RWPE1 (cell line): ENCODE results near the gene FAAP20.

ENCODE experiments used
- CTCF ChIA-PET: fragments of 350-600 bp; sonication (Branson Sonifier 250); formaldehyde crosslinking; extraction: SDS; loops from one replicate; lab custom pipeline; 2021; lab: Yijun Ruan, JAX
- POLR2A ChIA-PET: fragments of 400-600 bp; formaldehyde crosslinking; extraction: SDS; loops from one replicate; lab custom pipeline; 2020; ENCODE audit warnings: antibody characterized with exemption; ENCODE audit not compliant: low non-redundant PET; lab: Yijun Ruan, JAX
- DNase-seq: peaks from one replicate; pipeline ENCODE4 v3.0.0; 2012; ENCODE audit warnings: low spot score
- H3K27ac ChIP-seq: fragments of 450-650 bp; 2 replicates; pipeline ENCODE4 v1.5.1; 2017
- CTCF ChIP-seq: fragments of 450-650 bp; conservative IDR thresholded peaks from 2 replicates; pipeline ENCODE4 v1.5.1; 2017; ENCODE audit warnings: low read depth, mild to moderate bottlenecking

FAAP20 gene

GRCh38 chr1:2212532-2213491, 18.2 kb upstream of the FAAP20 start:
- POLR2A ChIA-PET, result interaction anchor here (0.6 kb wide), 1 partner anchor 13 kb away, joined by 3 read pairs; no protein-coding TSS in a partner anchor
- CTCF ChIA-PET, result interaction anchor here (0.5 to 1.6 kb wide), 8 partner anchors 10 to 1514 kb away, joined by 3 to 6 read pairs (median 3); no protein-coding TSS in a partner anchor
- peak overlapping the region; percentile 99 for H3K27ac ChIP-seq
- peak; percentile 86 for DNase-seq
- TF ChIP-seq CTCF, result peak; percentile 52

GRCh38 chr1:2212274-2212531, 17.6 kb upstream of the FAAP20 start:
- no peak for TF ChIP-seq CTCF
- H3K27ac ChIP-seq, result peak overlapping the region; percentile 99
- no peak for DNase-seq
- ChIA-PET CTCF (interaction anchor here (0.7 to 1.6 kb wide), 5 partner anchors 12 to 104 kb away, joined by 3 to 6 read pairs (median 3); no protein-coding TSS in a partner anchor), POLR2A (no interaction called here)

GRCh38 chr1:2210786-2211185, 16.2 kb upstream of the FAAP20 start:
- no peak for TF ChIP-seq CTCF
- no peak for DNase-seq
- peak overlapping the region; percentile 96 for H3K27ac ChIP-seq
- ChIA-PET CTCF (interaction anchor here (0.7 kb wide), 1 partner anchor 16 kb away, joined by 3 read pairs; the partner anchor contains the start of gene FAAP20), POLR2A (no interaction called here)

- ChIA-PET CTCF (no interaction called here), POLR2A (no interaction called here)
- H3K27ac ChIP-seq, result peak overlapping the region; percentile 96
- TF ChIP-seq CTCF, result no peak
- no peak for DNase-seq
Measured at GRCh38 chr1:2210084-2210653, 15.6 kb upstream of the FAAP20 start.

GRCh38 chr1:2209400-2210083, 15.0 kb upstream of the FAAP20 start:
- TF ChIP-seq CTCF, result no peak
- ChIA-PET POLR2A (interaction anchor here (0.6 kb wide), 1 partner anchor 774 kb away, joined by 3 read pairs; no protein-coding TSS in a partner anchor), CTCF (interaction anchor here (0.9 kb wide), 1 partner anchor 172 kb away, joined by 4 read pairs; no protein-coding TSS in a partner anchor)
- no peak for DNase-seq
- H3K27ac ChIP-seq, result peak overlapping the region; percentile 96
